A673 (cell line): ENCODE measurements around the gene BLACAT1.

Experiments
- EZH2 ChIP-seq: fragments of 200-600 bp; sonication (generic); IDR thresholded peaks from 2 replicates; pipeline ENCODE4 v1.6.1; 2017; ENCODE audit warnings: borderline replicate concordance, low read depth, mild to moderate bottlenecking, mixed read lengths, antibody characterized with exemption, low read length; ENCODE audit not compliant: poor library complexity, severe bottlenecking
- TF ChIP-seq, protein P1 (sequence below): fragments of 300-800, 200-600 bp; sonication (generic); conservative IDR thresholded peaks from 2 replicates; pipeline ENCODE4 v1.5.1; 2017; ENCODE audit warnings: low read depth, mild to moderate bottlenecking, antibody characterized with exemption, low read length, moderate library complexity, mixed read lengths

DNA sequence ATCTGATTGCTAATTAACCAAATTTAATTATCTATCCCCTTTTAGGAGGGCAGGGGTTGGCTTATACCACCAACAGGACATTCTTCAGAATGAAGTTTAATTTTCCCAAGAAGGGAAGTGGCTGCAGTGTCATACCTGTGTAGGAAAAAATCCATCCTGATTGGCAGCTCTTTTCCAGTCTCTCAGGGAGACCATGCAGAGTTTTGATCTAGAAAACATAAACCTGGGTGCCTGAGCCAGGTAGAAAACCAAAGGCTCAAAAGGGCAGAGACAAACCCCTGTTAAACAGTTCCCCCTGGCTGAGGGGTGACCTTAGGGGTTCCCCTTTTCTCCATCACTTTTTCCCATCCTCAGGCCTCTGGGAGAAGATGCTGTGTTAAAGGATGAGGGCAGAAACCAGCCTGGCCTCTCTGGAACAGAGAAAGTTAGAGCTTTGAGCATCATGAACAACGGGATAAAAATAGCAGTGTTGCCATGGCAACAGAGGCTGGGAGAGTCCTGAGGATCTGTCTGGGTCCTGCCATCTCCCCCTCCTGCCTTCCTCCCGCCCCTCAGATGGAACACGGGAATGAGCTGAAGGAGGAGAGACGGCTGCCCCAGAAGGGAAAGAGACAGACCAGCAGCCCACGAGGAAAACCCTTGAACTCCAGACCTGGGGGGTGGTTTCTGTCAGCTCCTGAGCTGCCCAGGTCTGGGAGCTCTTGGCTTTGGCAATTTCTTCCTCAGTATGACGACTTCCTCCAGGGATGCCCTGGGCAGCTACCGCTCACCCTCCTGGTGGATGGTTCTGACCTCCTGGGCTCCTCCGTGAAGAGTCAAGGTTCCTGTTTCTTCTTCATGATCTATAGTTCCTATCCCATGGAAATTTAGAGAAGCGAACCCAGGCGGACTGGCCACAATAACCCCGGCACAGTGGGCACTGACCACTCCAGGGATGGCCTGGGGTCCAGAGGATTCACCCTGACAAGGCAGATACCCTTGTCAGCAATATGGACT, 20.0 kb downstream of the BLACAT1 start:
- TF ChIP-seq, protein P1, sequence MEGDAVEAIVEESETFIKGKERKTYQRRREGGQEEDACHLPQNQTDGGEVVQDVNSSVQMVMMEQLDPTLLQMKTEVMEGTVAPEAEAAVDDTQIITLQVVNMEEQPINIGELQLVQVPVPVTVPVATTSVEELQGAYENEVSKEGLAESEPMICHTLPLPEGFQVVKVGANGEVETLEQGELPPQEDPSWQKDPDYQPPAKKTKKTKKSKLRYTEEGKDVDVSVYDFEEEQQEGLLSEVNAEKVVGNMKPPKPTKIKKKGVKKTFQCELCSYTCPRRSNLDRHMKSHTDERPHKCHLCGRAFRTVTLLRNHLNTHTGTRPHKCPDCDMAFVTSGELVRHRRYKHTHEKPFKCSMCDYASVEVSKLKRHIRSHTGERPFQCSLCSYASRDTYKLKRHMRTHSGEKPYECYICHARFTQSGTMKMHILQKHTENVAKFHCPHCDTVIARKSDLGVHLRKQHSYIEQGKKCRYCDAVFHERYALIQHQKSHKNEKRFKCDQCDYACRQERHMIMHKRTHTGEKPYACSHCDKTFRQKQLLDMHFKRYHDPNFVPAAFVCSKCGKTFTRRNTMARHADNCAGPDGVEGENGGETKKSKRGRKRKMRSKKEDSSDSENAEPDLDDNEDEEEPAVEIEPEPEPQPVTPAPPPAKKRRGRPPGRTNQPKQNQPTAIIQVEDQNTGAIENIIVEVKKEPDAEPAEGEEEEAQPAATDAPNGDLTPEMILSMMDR = no peak
- TF ChIP-seq EZH2 = no peak
